A549 (cell line): ENCODE measurements around the gene TNK1. TPM values are rescaled to one million over a fixed set of nuclear protein-coding genes. Genes with fewer than 3 reads are reported as not detected.
A peak's percentile ranks its signal among the peaks of the same experiment; 100 is the strongest.
"Not testable (repeated sequence)": the region's sequence is repeated elsewhere in the genome, so short reads cannot be mapped to it uniquely, and the experiment has no call there.

Experiments used
- ATAC-seq, 2 experiments: fragments of 200-7000 bp in 1 of 2; fragments of >200 bp in 1 of 2; cut with Nextera tagmentation in 1 of 2; cut with Tn5 transposase in 1 of 2; 3 replicates each; pipeline versions ENCODE4 v1.8.0 to v1.9.1; 2018 to 2020; ENCODE audit warnings: mild to moderate bottlenecking in 1 of 2, moderate library complexity in 1 of 2
- CTCF ChIA-PET: fragments of 300-600 bp; sonication (Branson Sonifier 250); formaldehyde crosslinking; extraction: SDS; loops from one replicate; lab custom pipeline; 2021; ENCODE audit warnings: antibody characterized with exemption, inconsistent platforms; lab: Yijun Ruan, JAX
- POLR2A ChIA-PET: fragments of 350-600 bp; formaldehyde crosslinking; extraction: SDS; loops from one replicate; lab custom pipeline; 2021; ENCODE audit warnings: antibody characterized with exemption, inconsistent platforms; lab: Yijun Ruan, JAX
- DNase-seq, 2 experiments: peaks; one replicate each; pipeline versions ENCODE4 v3.0.0 to v3.0.0-alpha.2; 2011 to 2016; ENCODE audit warnings: low read depth in 1 of 2, low spot score in 1 of 2
- FAIRE-seq: peaks from 2 replicates; lab custom pipeline; 2011; peaks lifted over from hg19 to GRCh38; lab: Jason Lieb, UNC
- H3K27ac ChIP-seq, 2 experiments: fragments of >200 bp; sonication (Bioruptor Twin); formaldehyde crosslinking; 3 replicates each; pipeline ENCODE4 v1.5.1; 2016 to 2017
- H3K4me1 ChIP-seq: fragments of >200 bp; sonication (Bioruptor Twin); formaldehyde crosslinking; 3 replicates; pipeline ENCODE4 v1.6.1; 2016
- H3K4me2 ChIP-seq: fragments of >200 bp; sonication (Bioruptor Twin); formaldehyde crosslinking; 3 replicates; pipeline ENCODE4 v1.6.1; 2016
- H3K4me3 ChIP-seq: fragments of >200 bp; sonication (Bioruptor Twin); formaldehyde crosslinking; 3 replicates; pipeline ENCODE4 v1.5.1; 2016
- H3K9me3 ChIP-seq: fragments of >200 bp; sonication (Bioruptor Twin); formaldehyde crosslinking; 3 replicates; pipeline ENCODE4 v1.6.1; 2016
- BHLHE40 ChIP-seq: IDR thresholded peaks from 2 replicates; pipeline ENCODE4 v1.6.1; 2012; ENCODE audit warnings: low read depth, low read length, inconsistent platforms
- CBX2 ChIP-seq: fragments of 200-600 bp; sonication (generic); IDR thresholded peaks from 2 replicates; pipeline ENCODE4 v1.6.1; 2016; ENCODE audit warnings: low read depth, mild to moderate bottlenecking, borderline replicate concordance
- EHF ChIP-seq: fragments of 250-450 bp; sonication (Bioruptor Pico); IDR thresholded peaks from 2 replicates; pipeline ENCODE4 v1.5.0; 2020; ENCODE audit warnings: mild to moderate bottlenecking
- ESRRA ChIP-seq: fragments of 150-350 bp; IDR thresholded peaks from 2 replicates; pipeline ENCODE4 v1.6.1; 2014; ENCODE audit warnings: mild to moderate bottlenecking, low read length, borderline replicate concordance
- FOSL2 ChIP-seq, 2 experiments: fragments of 450-650 bp in 1 of 2; fragments of >200 bp in 1 of 2; sonication (Bioruptor Twin) in 1 of 2; formaldehyde crosslinking; IDR thresholded peaks; 2 replicates each; pipeline versions ENCODE4 v1.5.0 to v1.6.1; 2016 to 2020; ENCODE audit warnings: mild to moderate bottlenecking in 1 of 2, moderate library complexity in 1 of 2
- HDAC2 ChIP-seq: fragments of 200-600 bp; sonication (generic); IDR thresholded peaks from 2 replicates; pipeline ENCODE4 v1.6.1; 2016
- HOXB5 ChIP-seq: fragments of 250-450 bp; sonication (Bioruptor Pico); IDR thresholded peaks from 2 replicates; pipeline ENCODE4 v1.5.0; 2020; ENCODE audit warnings: mild to moderate bottlenecking, moderate library complexity
- JUN ChIP-seq, 2 experiments: fragments of >200 bp; sonication (Bioruptor Twin); formaldehyde crosslinking; IDR thresholded peaks; 2 replicates in 1 of 2; 3 replicates in 1 of 2; pipeline ENCODE4 v1.6.1; 2016 to 2017
- JUNB ChIP-seq: fragments of >200 bp; sonication (Bioruptor Twin); formaldehyde crosslinking; IDR thresholded peaks from 2 replicates; pipeline ENCODE4 v1.6.1; 2016
- KDM5A ChIP-seq: fragments of 200-600 bp; sonication (generic); IDR thresholded peaks from 2 replicates; pipeline ENCODE4 v1.6.1; 2016; ENCODE audit warnings: antibody characterized with exemption, mild to moderate bottlenecking
- MAFK ChIP-seq: fragments of 450-650 bp; IDR thresholded peaks from 2 replicates; pipeline ENCODE4 v1.6.1; 2014; ENCODE audit not compliant: partially characterized antibody
- MYC ChIP-seq: IDR thresholded peaks from 2 replicates; pipeline ENCODE4 v1.6.1; 2012; ENCODE audit warnings: mild to moderate bottlenecking, inconsistent platforms, low read length, improper control_type of control experiment, borderline replicate concordance
- POLR2A ChIP-seq: IDR thresholded peaks from 2 replicates; pipeline ENCODE4 v1.6.1; 2012; ENCODE audit warnings: mild to moderate bottlenecking, low read length
- POLR2AphosphoS2 ChIP-seq: conservative IDR thresholded peaks from 2 replicates; pipeline ENCODE4 v1.6.1; 2012; ENCODE audit warnings: low read length, improper control_type of control experiment, inconsistent platforms
- RNF2 ChIP-seq: fragments of 200-600 bp; sonication (generic); IDR thresholded peaks from 2 replicates; pipeline ENCODE4 v1.6.1; 2016; ENCODE audit warnings: low read depth, mild to moderate bottlenecking, antibody characterized with exemption, moderate library complexity, borderline replicate concordance
- SREBF2 ChIP-seq: fragments of 450-650 bp; IDR thresholded peaks from 2 replicates; pipeline ENCODE4 v1.6.1; 2014; ENCODE audit warnings: mild to moderate bottlenecking, moderate library complexity
- TFCP2L1 ChIP-seq: fragments of 250-450 bp; sonication (Bioruptor Pico); IDR thresholded peaks from 2 replicates; pipeline ENCODE4 v1.5.0; 2021; ENCODE audit warnings: mild to moderate bottlenecking
- ZNF302 ChIP-seq: fragments of 250-450 bp; sonication (Bioruptor Pico); IDR thresholded peaks from 2 replicates; pipeline ENCODE4 v1.9.0; 2021; ENCODE audit warnings: inconsistent platforms, mild to moderate bottlenecking, moderate library complexity
- WGBS: methylation state at CpG from one replicate; pipeline ENCODE4 v1.1.6; 2017; ENCODE audit errors: missing lambda C conversion rate; 5-methylcytosine and 5-hydroxymethylcytosine counted together
- polyA plus RNA-seq, 4 experiments: library from polyadenylated mRNA; depleted of rRNA in 3 of 4; stranded (reverse); fragments of >200 nt; fragmentation: RNase III in 1 of 4; extraction: RNeasy Plus Mini Kit Qiagen cat#74134 plus additional on column Dnase treatment in 1 of 4; gene quantifications; 2 replicates in 3 of 4; 3 replicates in 1 of 4; pipeline ENCODE4 v1.2.3, GENCODE V29; 2011 to 2017
- TF ChIP-seq, protein P1 (sequence below): fragments of 250-450 bp; sonication (Bioruptor Pico); IDR thresholded peaks from 2 replicates; pipeline ENCODE4 v1.5.0; 2020; ENCODE audit warnings: low read depth, mild to moderate bottlenecking, moderate library complexity
- TF ChIP-seq, protein P2 (sequence below): fragments of 150-350 bp; IDR thresholded peaks from 2 replicates; pipeline ENCODE4 v1.6.1; 2014; ENCODE audit warnings: low read depth, mild to moderate bottlenecking, low read length
- TF ChIP-seq, protein P3 (sequence below): IDR thresholded peaks from 2 replicates; pipeline ENCODE4 v1.6.1; 2012
- TF ChIP-seq, protein P4 (sequence below): IDR thresholded peaks from 2 replicates; pipeline ENCODE4 v1.6.1; 2012; ENCODE audit warnings: low read depth, borderline replicate concordance
- TF ChIP-seq, protein P5 (sequence below): fragments of 450-650 bp; IDR thresholded peaks from 2 replicates; pipeline ENCODE4 v1.6.1; 2014; ENCODE audit warnings: antibody characterized with exemption

TNK1 gene
- polyA plus RNA-seq, 2 of the 4 experiments (the other 2 are of a cell fraction): 1.2 to 2.2 TPM

DNA sequence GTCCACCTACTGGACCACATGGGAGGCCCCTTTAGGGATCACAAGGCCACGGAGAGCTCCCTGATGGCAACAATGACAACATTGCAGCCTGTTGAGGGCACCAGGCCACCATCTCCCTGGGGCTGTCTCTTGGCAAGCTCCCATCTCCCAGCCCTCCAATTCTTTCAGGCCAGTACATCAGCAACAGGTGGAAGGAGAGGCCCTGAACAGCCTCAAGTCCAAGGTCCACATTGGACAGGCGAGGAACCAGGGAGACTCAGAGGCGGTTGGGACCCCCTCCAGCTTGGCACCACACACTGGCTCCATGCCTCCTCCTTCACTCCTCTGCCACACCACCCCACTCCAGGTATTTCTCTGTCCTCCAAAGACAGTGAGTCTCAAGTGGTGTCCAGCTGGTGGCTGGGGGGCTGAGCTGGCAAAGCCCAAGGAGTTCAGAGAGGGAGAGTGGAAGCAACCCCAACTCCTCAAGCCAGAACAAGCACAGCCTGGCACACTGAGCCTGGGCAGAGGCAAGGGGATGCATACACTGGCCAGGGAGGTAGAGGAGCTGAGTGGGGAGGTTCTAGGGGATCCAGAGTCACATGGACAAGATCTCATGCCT, 45.9 kb upstream of the TNK1 start:
- no peaks in the 10 kb centered on the region for H3K9me3 ChIP-seq
- DNase-seq (no peak), FAIRE-seq (no peak), ATAC-seq (no peak)
- H3K4me2 ChIP-seq: no peak overlapping the region
- H3K4me1 ChIP-seq: peaks cover 6% of the 10 kb centered on the region; the same call in 1 of the 3 replicates
- H3K27ac ChIP-seq: no peak overlapping the region
- H3K4me3 ChIP-seq: no peak overlapping the region
- 75% methylated on average over 3 of the region's 3 CpGs for WGBS
- ChIA-PET POLR2A (no interaction called here), CTCF (interaction anchor here (0.9 to 23.9 kb wide), 10 partner anchors 4 to 290 kb away, joined by 3 to 433 read pairs (median 6); partner anchors contain the start of genes ACAP1, KCTD11, NEURL4 and SLC2A4)
- TF ChIP-seq KDM5A (no peak), POLR2AphosphoS2 (no peak), SREBF2 (no peak), MAFK (no peak), RNF2 (no peak), JUN (IDR thresholded peaks at IDR 0.05) (no peak), ESRRA (no peak), HDAC2 (no peak), POLR2A (no peak), CBX2 (no peak), MYC (no peak), BHLHE40 (no peak), ZNF302 (no peak), HOXB5 (CRISPR knock-in tag) (no peak)
- TF ChIP-seq, protein P1, sequence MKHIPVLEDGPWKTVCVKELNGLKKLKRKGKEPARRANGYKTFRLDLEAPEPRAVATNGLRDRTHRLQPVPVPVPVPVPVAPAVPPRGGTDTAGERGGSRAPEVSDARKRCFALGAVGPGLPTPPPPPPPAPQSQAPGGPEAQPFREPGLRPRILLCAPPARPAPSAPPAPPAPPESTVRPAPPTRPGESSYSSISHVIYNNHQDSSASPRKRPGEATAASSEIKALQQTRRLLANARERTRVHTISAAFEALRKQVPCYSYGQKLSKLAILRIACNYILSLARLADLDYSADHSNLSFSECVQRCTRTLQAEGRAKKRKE (CRISPR knock-in tag): no peak
- TF ChIP-seq, protein P2, sequence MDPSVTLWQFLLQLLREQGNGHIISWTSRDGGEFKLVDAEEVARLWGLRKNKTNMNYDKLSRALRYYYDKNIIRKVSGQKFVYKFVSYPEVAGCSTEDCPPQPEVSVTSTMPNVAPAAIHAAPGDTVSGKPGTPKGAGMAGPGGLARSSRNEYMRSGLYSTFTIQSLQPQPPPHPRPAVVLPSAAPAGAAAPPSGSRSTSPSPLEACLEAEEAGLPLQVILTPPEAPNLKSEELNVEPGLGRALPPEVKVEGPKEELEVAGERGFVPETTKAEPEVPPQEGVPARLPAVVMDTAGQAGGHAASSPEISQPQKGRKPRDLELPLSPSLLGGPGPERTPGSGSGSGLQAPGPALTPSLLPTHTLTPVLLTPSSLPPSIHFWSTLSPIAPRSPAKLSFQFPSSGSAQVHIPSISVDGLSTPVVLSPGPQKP: no peak
- TF ChIP-seq, protein P3, sequence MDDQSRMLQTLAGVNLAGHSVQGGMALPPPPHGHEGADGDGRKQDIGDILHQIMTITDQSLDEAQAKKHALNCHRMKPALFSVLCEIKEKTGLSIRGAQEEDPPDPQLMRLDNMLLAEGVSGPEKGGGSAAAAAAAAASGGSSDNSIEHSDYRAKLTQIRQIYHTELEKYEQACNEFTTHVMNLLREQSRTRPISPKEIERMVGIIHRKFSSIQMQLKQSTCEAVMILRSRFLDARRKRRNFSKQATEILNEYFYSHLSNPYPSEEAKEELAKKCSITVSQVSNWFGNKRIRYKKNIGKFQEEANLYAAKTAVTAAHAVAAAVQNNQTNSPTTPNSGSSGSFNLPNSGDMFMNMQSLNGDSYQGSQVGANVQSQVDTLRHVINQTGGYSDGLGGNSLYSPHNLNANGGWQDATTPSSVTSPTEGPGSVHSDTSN: no peak

DNA sequence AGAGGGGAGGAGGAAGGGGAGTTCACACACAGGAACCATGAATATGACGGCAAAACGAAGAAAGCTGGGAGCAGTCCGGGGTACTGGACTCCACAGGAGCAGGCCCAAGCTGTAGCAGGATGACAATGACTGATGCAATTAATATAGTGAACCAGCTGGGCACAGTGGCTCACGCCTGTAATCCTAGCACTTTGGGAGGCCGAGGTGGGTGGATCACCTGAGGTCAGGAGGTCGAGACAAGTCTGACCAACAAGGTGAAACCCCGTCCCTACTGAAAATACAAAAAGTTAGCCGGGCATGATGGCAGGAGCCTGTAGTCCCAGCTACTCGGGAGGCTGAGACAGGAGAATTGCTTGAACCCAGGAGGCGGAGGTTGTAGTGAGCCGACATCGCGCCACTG, 45.1 kb upstream of the TNK1 start:
- CTCF ChIA-PET: interaction anchor here (0.9 to 23.9 kb wide), 9 partner anchors 5 to 290 kb away, joined by 3 to 433 read pairs (median 8); partner anchors contain the start of genes ACAP1, DVL2, KCTD11 and NEURL4
- H3K4me3 ChIP-seq, ATAC-seq, H3K9me3 ChIP-seq, DNase-seq, POLR2A ChIA-PET, FAIRE-seq, H3K4me2 ChIP-seq, H3K27ac ChIP-seq, H3K4me1 ChIP-seq: not testable (repeated sequence)
- WGBS: 82% methylated on average over 13 of the region's 13 CpGs

DNA sequence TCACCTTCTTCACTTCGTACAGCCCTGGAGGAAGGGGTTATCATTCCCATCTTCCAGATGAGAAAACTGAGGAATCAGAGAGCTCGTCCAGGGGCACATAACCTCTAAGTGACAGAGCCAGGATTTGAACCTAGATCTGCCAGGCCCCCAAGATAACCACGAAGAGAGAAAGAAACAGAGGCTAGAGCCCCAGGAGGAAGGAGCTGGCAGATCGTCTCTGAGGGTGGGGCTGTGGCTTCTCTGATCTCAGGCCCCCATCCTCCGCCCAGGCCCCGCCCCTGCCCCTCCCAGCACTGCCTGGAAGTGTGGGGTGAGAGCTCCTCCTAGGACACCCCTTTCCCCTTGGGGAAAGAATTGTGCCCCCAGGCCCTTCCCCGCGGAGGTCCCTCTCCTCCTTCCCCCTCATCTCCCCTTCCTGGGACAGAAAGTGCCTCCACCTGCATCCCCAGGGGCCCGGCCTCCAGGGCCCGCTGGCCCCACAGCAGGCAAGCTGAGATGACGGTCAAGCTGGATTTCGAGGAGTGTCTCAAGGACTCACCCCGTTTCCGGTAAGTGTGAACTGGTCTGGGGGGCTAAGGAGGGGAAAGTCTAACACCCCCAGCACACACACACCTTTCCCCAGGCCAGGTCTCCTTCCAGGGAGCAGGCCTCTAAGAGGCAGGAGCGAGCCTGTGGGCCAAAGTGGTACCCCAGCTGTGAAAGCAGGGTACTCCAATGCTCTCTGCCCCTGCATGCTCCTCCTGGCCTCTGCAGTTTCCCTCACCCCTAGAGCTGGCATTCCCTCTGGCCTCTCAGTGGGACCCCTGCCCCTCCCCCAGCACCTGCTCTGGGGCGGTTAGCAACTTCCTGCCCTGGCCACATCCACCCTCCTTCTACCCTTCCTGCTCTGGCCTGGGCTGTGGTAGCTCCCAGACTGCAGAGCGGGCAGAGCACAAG, 44.4 kb upstream of the TNK1 start, which contains the start of gene ACAP1:
ACAP1 (plus strand) TSS at position 290 of the 936 bp plus-strand sequence; CDS start at position 496, 206 bp downstream.
- TF ChIP-seq, protein P4, sequence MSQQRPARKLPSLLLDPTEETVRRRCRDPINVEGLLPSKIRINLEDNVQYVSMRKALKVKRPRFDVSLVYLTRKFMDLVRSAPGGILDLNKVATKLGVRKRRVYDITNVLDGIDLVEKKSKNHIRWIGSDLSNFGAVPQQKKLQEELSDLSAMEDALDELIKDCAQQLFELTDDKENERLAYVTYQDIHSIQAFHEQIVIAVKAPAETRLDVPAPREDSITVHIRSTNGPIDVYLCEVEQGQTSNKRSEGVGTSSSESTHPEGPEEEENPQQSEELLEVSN: no peak
- TF ChIP-seq, protein P2: no peak
- TF ChIP-seq JUNB (no peak), FOSL2 (IDR thresholded peaks at IDR 0.05) (no peak), FOSL2 (CRISPR knock-in tag; IDR thresholded peaks at IDR 0.05) (no peak), EHF (CRISPR knock-in tag) (no peak), TFCP2L1 (no peak)
- TF ChIP-seq, protein P5, sequence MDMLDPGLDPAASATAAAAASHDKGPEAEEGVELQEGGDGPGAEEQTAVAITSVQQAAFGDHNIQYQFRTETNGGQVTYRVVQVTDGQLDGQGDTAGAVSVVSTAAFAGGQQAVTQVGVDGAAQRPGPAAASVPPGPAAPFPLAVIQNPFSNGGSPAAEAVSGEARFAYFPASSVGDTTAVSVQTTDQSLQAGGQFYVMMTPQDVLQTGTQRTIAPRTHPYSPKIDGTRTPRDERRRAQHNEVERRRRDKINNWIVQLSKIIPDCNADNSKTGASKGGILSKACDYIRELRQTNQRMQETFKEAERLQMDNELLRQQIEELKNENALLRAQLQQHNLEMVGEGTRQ: no peak
- Histone ChIP-seq H3K4me2 (no peak within 1 kb of the TSS), H3K4me3 (no peak within 1 kb of the TSS), H3K27ac (no peak within 1 kb of the TSS), H3K4me1 (peaks cover 4% of the 10 kb centered on the region; the same call in 1 of the 3 replicates), H3K9me3 (no peaks in the 10 kb centered on the region)
- ATAC-seq (peak in 1 of 2 experiments; percentile 23; a peak in 1 of 6 replicates), DNase-seq (no peak), FAIRE-seq (no peak)
- POLR2A ChIA-PET: interaction anchor here (0.6 to 1.0 kb wide), 3 partner anchors 15 to 199 kb away, joined by 3 read pairs; no protein-coding TSS in a partner anchor
- CTCF ChIA-PET: interaction anchor here (0.9 to 23.9 kb wide), 10 partner anchors 5 to 291 kb away, joined by 3 to 433 read pairs (median 8); partner anchors contain the start of genes ACAP1, DVL2, KCTD11 and NEURL4
- WGBS: 69% methylated on average over 17 of the region's 17 CpGs
